ENCODE data around the gene SOD3.

GRCh38 chr4:24837781-24838180 lies 42.4 kb downstream of the SOD3 start:
- TF ChIP-seq CTCF (IDR thresholded peaks at IDR 0.05; ENCODE audit: low read depth, low read length, missing input control), result no peak
- TF ChIP-seq JUND (IDR thresholded peaks at IDR 0.05), result no peak
- no peak for TF ChIP-seq YY1 (IDR thresholded peaks at IDR 0.05)
- TF ChIP-seq ZBTB33 (IDR thresholded peaks at IDR 0.05), result no peak
